ENCODE data around the gene OR6C1. TPM values are rescaled to one million over a fixed set of nuclear protein-coding genes. Genes with fewer than 3 reads are reported as not detected.

The OR6C1 gene
- total and polyA plus RNA-seq, 2 of the 8 experiments (the other 6 are each of a cell fraction or from before 2014, with no cell fraction given), result not detected

DNA sequence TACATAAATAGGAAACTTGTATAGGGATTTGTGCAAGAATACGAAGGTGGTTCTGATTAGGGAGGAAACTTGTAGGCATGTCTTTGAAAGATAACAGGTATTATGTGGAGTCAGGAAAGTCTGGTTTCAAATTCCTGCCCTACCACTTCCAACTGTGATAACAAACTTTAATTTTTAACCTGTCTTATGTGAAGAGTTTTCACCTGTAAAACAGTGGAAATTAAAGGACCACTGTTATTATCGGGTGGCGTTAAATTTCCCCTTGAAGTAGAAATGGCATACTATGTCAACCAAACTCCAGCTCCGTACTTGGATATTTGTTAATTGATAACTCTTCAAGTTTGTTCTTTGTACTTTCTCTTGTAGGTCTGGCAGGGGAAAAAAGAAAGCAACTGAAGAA lies 6.1 kb downstream of the OR6C1 start:
- H3K4ac ChIP-seq (replicated peaks; ENCODE audit: insufficient read length, low read depth, low read length), result no peak overlapping the region
- no peaks in the 10 kb centered on the region for H3K79me1 ChIP-seq (ENCODE audit: low read depth, low read length)
- H3K4me1 ChIP-seq (replicated peaks in 1 of 4; ENCODE audit: control insufficient read depth in 3 of 4, insufficient read depth in 4 of 4, low read length in 3 of 4), result no peaks in the 10 kb centered on the region
- DNase-seq (ENCODE audit: low read depth in 1 of 2, low spot score in 2 of 2) (no peak), FAIRE-seq (no peak)
- H3K4me3 ChIP-seq (ENCODE audit: extremely low read depth in 1 of 4, insufficient read depth in 2 of 4, low read depth in 3 of 4, low read length in 4 of 4), result no peak overlapping the region
- H2AK5ac ChIP-seq (ENCODE audit: low read depth, low read length), result no peak overlapping the region
- H2AFZ ChIP-seq (ENCODE audit: low read length), result no peak overlapping the region
- POLR2A ChIA-PET (ENCODE audit: partially characterized antibody), result no interaction called here
- no peak overlapping the region for H4K91ac ChIP-seq (replicated peaks; ENCODE audit: insufficient read length, low read length)
- H3K27me3 ChIP-seq (replicated peaks in 1 of 4; ENCODE audit: control insufficient read depth in 3 of 4, extremely low read depth in 1 of 4, insufficient read depth in 3 of 4, low read length in 3 of 4), result no peaks in the 10 kb centered on the region
- H2BK5ac ChIP-seq (ENCODE audit: low read depth, low read length), result no peak overlapping the region
- H2BK120ac ChIP-seq (replicated peaks; ENCODE audit: low read depth, low read length), result no peak overlapping the region
- no peak overlapping the region for H2BK15ac ChIP-seq (ENCODE audit: low read length)
- H4K5ac ChIP-seq (ENCODE audit: insufficient read length, low read depth, low read length), result no peak overlapping the region
- H3K9me3 ChIP-seq (ENCODE audit: insufficient read depth in 2 of 2, low read depth in 1 of 2, low read length in 1 of 2), result no peaks in the 10 kb centered on the region; a peak in 1 of 4 replicates
- H3K18ac ChIP-seq (ENCODE audit: extremely low read depth, low read length), result no peak overlapping the region
- no peak overlapping the region for H3K9ac ChIP-seq (replicated peaks in 1 of 4; ENCODE audit: extremely low read depth in 1 of 4, low read depth in 3 of 4, low read length in 3 of 4)
- H2BK20ac ChIP-seq (ENCODE audit: low read length), result no peak overlapping the region
- peaks cover 0 to 2% of the 10 kb centered on the region in 2 experiments for H4K20me1 ChIP-seq (replicated peaks in 1 of 2; ENCODE audit: control insufficient read depth in 1 of 2, insufficient read depth in 2 of 2, low read length in 2 of 2)
- H3K4me2 ChIP-seq (ENCODE audit: insufficient read depth in 1 of 2, low read depth in 2 of 2, low read length in 2 of 2), result no peak overlapping the region
- 80% methylated on average over 4 of the region's 4 CpGs; no CpG with 5 or more reads in 1 of the 2 experiments for WGBS, 2 experiments (ENCODE audit: extremely low coverage in 1 of 2, insufficient coverage in 1 of 2, insufficient read length in 1 of 2, insufficient replicate concordance in 2 of 2, low coverage in 1 of 2, low lambda C conversion rate in 2 of 2, missing lambda C conversion rate in 1 of 2)
- H3K14ac ChIP-seq (ENCODE audit: insufficient read length), result no peak overlapping the region
- no peak overlapping the region for H3K27ac ChIP-seq (ENCODE audit: low read depth, low read length)
- no peaks in the 10 kb centered on the region for H3K79me2 ChIP-seq (ENCODE audit: control insufficient read depth in 1 of 2, insufficient read depth in 2 of 2, low read length in 2 of 2)
- no peak overlapping the region for H3K23ac ChIP-seq (ENCODE audit: insufficient read length)
- H2BK12ac ChIP-seq (ENCODE audit: low read depth, low read length), result no peak overlapping the region
- H3K36me3 ChIP-seq (ENCODE audit: control insufficient read depth in 2 of 4, insufficient read depth in 4 of 4, low read length in 3 of 4), result no peaks in the 10 kb centered on the region
- CTCF ChIA-PET (ENCODE audit: partially characterized antibody), result interaction anchor here (0.6 kb wide), 1 partner anchor 282 kb away, joined by 3 read pairs; no protein-coding TSS in a partner anchor
- H4K8ac ChIP-seq (ENCODE audit: extremely low read depth, insufficient read depth, low read length), result no peak overlapping the region
- no peak overlapping the region for H3K56ac ChIP-seq (replicated peaks; ENCODE audit: insufficient read length, low read depth, low read length)
- H3K23me2 ChIP-seq (ENCODE audit: low read depth, low read length), result no peaks in the 10 kb centered on the region
- no peak for TF ChIP-seq FOSL1 (IDR thresholded peaks at IDR 0.05; ENCODE audit: insufficient read depth, low read depth, low read length)
- no peak for TF ChIP-seq CBX8 (IDR thresholded peaks at IDR 0.05; ENCODE audit: borderline replicate concordance, low read depth, low read length)
- TF ChIP-seq EZH2 (IDR thresholded peaks at IDR 0.05; ENCODE audit: low read depth, low read length, severe bottlenecking), result no peak
- no peak for TF ChIP-seq YY1 (IDR thresholded peaks at IDR 0.05; ENCODE audit: low read depth, low read length)
- TF ChIP-seq, protein P1, sequence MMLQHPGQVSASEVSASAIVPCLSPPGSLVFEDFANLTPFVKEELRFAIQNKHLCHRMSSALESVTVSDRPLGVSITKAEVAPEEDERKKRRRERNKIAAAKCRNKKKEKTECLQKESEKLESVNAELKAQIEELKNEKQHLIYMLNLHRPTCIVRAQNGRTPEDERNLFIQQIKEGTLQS (IDR thresholded peaks at IDR 0.05; ENCODE audit: insufficient read depth, low read depth, low read length), result no peak
- no peak for TF ChIP-seq E2F6 (IDR thresholded peaks at IDR 0.05)
- no peak for TF ChIP-seq GTF2F1 (IDR thresholded peaks at IDR 0.05; ENCODE audit: borderline replicate concordance, low read depth, low read length)
- TF ChIP-seq CHD1 (IDR thresholded peaks at IDR 0.05; ENCODE audit: low read depth, low read length), result no peak
- TF ChIP-seq JUN (IDR thresholded peaks at IDR 0.05; ENCODE audit: low read depth, low read length), result no peak
- TF ChIP-seq SIX5 (IDR thresholded peaks at IDR 0.05; ENCODE audit: low read depth, low read length), result no peak
- TF ChIP-seq RXRA (IDR thresholded peaks at IDR 0.05; ENCODE audit: insufficient read depth, low read depth, low read length), result no peak
